GM06990 (cell line): Measurements from ENCODE around the gene PEPD.
"Not testable (repeated sequence)": the region's sequence is repeated elsewhere in the genome, so short reads cannot be mapped to it uniquely, and the experiment has no call there.

ENCODE experiments used
- DNase-seq: peaks from one replicate; pipeline ENCODE4 v3.0.0-alpha.2; 2011; ENCODE audit not compliant: insufficient read length; ENCODE audit errors: extremely low read depth
- H3K27me3 ChIP-seq: replicated peaks from 2 replicates; pipeline ENCODE4 v1.6.0; 2011; ENCODE audit warnings: low read length; ENCODE audit not compliant: control insufficient read depth, insufficient read depth
- H3K36me3 ChIP-seq: 2 replicates; pipeline ENCODE4 v1.5.1; 2011; ENCODE audit warnings: low read length; ENCODE audit not compliant: control insufficient read depth, insufficient read depth
- H3K4me3 ChIP-seq: replicated peaks from 2 replicates; pipeline ENCODE4 v1.5.1; 2011; ENCODE audit warnings: low read depth, mild to moderate bottlenecking, control low read depth, low read length
- CTCF ChIP-seq: IDR thresholded peaks from 2 replicates; pipeline ENCODE4 v1.5.1; 2011; ENCODE audit warnings: low read length, control low read depth, mild to moderate bottlenecking, inconsistent platforms; ENCODE audit not compliant: insufficient read depth, poor library complexity, severe bottlenecking

The PEPD gene

GRCh38 chr19:33556261-33556660 lies 34.7 kb upstream of the PEPD start:
- no peaks in the 10 kb centered on the region for H3K27me3 ChIP-seq
- H3K4me3 ChIP-seq: no peak overlapping the region

GRCh38 chr19:33555726-33556125 lies 34.1 kb upstream of the PEPD start:
- H3K36me3 ChIP-seq, H3K27me3 ChIP-seq, H3K4me3 ChIP-seq, DNase-seq: not testable (repeated sequence)

More at GRCh38 chr19:33556261-33556660, 34.7 kb upstream of the PEPD start:
- no peak for DNase-seq
- no peak for TF ChIP-seq CTCF
- no peaks in the 10 kb centered on the region for H3K36me3 ChIP-seq

GRCh38 chr19:33554821-33555220 lies 33.2 kb upstream of the PEPD start:
- no peak overlapping the region for H3K4me3 ChIP-seq
- DNase-seq: no peak
- no peak for TF ChIP-seq CTCF
- H3K27me3 ChIP-seq: no peaks in the 10 kb centered on the region
- H3K36me3 ChIP-seq: no peaks in the 10 kb centered on the region

GRCh38 chr19:33554391-33554790 lies 32.8 kb upstream of the PEPD start:
- Histone ChIP-seq H3K36me3 (no peaks in the 10 kb centered on the region), H3K27me3 (no peaks in the 10 kb centered on the region), H3K4me3 (no peak overlapping the region)
- DNase-seq: no peak
- no peak for TF ChIP-seq CTCF

- Histone ChIP-seq H3K4me3 (no peak overlapping the region), H3K27me3 (no peaks in the 10 kb centered on the region), H3K36me3 (no peaks in the 10 kb centered on the region)
- no peak for DNase-seq
- TF ChIP-seq CTCF: no peak
These were observed 32.1 kb upstream of the PEPD start for GRCh38 chr19:33553530-33554310.

GRCh38 chr19:33552928-33553279 lies 31.3 kb upstream of the PEPD start:
- no peak for DNase-seq
- TF ChIP-seq CTCF: no peak
- H3K4me3 ChIP-seq: no peak overlapping the region
- H3K27me3 ChIP-seq: no peaks in the 10 kb centered on the region
- no peaks in the 10 kb centered on the region for H3K36me3 ChIP-seq
